GM12878 (cell line): ENCODE results near the gene DUSP8. TPM values are rescaled to one million over a fixed set of nuclear protein-coding genes. Genes with fewer than 3 reads are reported as not detected.

Source experiments
- ATAC-seq: fragments of 200-7000 bp; cut with Tn5 transposase; 3 replicates; pipeline ENCODE4 v1.9.1; 2020; ENCODE audit warnings: mild to moderate bottlenecking, moderate library complexity
- BruUV-seq: library from RNA; stranded (reverse); fragments of 400-500 nt; replicated peaks from 2 replicates; lab custom pipeline; 2021; lab: Mats Ljungman, UMichigan
- CTCF ChIA-PET: fragments of 300-600 bp; sonication (Branson Sonifier 250); formaldehyde crosslinking; extraction: SDS; loops from one replicate; lab custom pipeline; 2021; ENCODE audit warnings: inconsistent platforms; lab: Yijun Ruan, JAX
- POLR2A ChIA-PET: fragments of 350-600 bp; formaldehyde crosslinking; extraction: SDS; loops from one replicate; lab custom pipeline; 2021; ENCODE audit warnings: inconsistent platforms; lab: Charles Lee
- RAD21 ChIA-PET: fragments of 300-600 bp; sonication (Branson Sonifier 250); formaldehyde crosslinking; loops from one replicate; lab custom pipeline; 2023; ENCODE audit warnings: antibody characterized with exemption; ENCODE audit not compliant: unreplicated experiment; lab: Charles Lee
- SMC1A ChIA-PET: fragments of 300-600 bp; sonication (Branson Sonifier 250); formaldehyde crosslinking; loops from one replicate; lab custom pipeline; 2023; ENCODE audit not compliant: unreplicated experiment, uncharacterized antibody; lab: Charles Lee
- DNase-seq: peaks from one replicate; pipeline ENCODE4 v3.0.0-alpha.2; 2011; ENCODE audit warnings: low read depth, low spot score
- FAIRE-seq: peaks from 3 replicates; lab custom pipeline; 2011; peaks lifted over from hg19 to GRCh38; lab: Jason Lieb, UNC
- H2AFZ ChIP-seq: 2 replicates; pipeline ENCODE4 v1.6.0; 2011; ENCODE audit warnings: low read depth, low read length, control low read depth; ENCODE audit not compliant: control insufficient read depth
- H3K27ac ChIP-seq: 2 replicates; pipeline ENCODE4 v1.5.1; 2011; ENCODE audit warnings: control low read depth; ENCODE audit not compliant: control insufficient read depth, insufficient read depth
- H3K27me3 ChIP-seq, 2 experiments: replicated peaks in 1 of 2; 2 replicates each; pipeline versions ENCODE4 v1.6.0 to v1.6.1; 2011; ENCODE audit warnings: low read length in 1 of 2; ENCODE audit not compliant: control insufficient read depth in 2 of 2, insufficient read depth in 2 of 2
- H3K36me3 ChIP-seq, 2 experiments: 2 replicates each; pipeline ENCODE4 v1.5.1; 2011; ENCODE audit warnings: low read length in 1 of 2; ENCODE audit not compliant: control insufficient read depth in 2 of 2, insufficient read depth in 2 of 2
- H3K4me1 ChIP-seq: 2 replicates; pipeline ENCODE4 v1.6.1; 2011; ENCODE audit warnings: mild to moderate bottlenecking, low read length, moderate library complexity, mixed read lengths; ENCODE audit not compliant: control insufficient read depth, insufficient read depth
- H3K4me2 ChIP-seq: 2 replicates; pipeline ENCODE4 v1.6.0; 2011; ENCODE audit warnings: control low read depth; ENCODE audit not compliant: control insufficient read depth, insufficient read depth
- H3K4me3 ChIP-seq: fragments of 200-600 bp; sonication (generic); 2 replicates; pipeline ENCODE4 v1.5.1; 2016
- H3K79me2 ChIP-seq: 2 replicates; pipeline ENCODE4 v1.6.0; 2011; ENCODE audit warnings: low read length; ENCODE audit not compliant: control insufficient read depth, insufficient read depth
- H3K9ac ChIP-seq: 2 replicates; pipeline ENCODE4 v1.8.0; 2011; ENCODE audit warnings: low read length, control low read depth, mixed read lengths; ENCODE audit not compliant: control insufficient read depth, insufficient read depth
- H3K9me3 ChIP-seq: replicated peaks from 3 replicates; pipeline ENCODE4 v1.5.1; 2011; ENCODE audit warnings: mild to moderate bottlenecking, low read length; ENCODE audit not compliant: control insufficient read depth, insufficient read depth
- H4K20me1 ChIP-seq: 2 replicates; pipeline ENCODE4 v1.6.0; 2011; ENCODE audit not compliant: control insufficient read depth, insufficient read depth
- ASH2L ChIP-seq: fragments of 300-600, 200-600 bp; sonication (generic); IDR thresholded peaks from 2 replicates; pipeline ENCODE4 v1.6.1; 2017; ENCODE audit warnings: low read depth, mild to moderate bottlenecking, borderline replicate concordance
- BACH1 ChIP-seq: fragments of 450-650 bp; IDR thresholded peaks from 2 replicates; pipeline ENCODE4 v1.6.1; 2017; ENCODE audit warnings: mild to moderate bottlenecking, borderline replicate concordance
- CEBPB ChIP-seq, 2 experiments: fragments of 150-350 bp in 1 of 2; IDR thresholded peaks; 2 replicates each; pipeline ENCODE4 v1.6.1; 2012 to 2014; ENCODE audit warnings: low read depth in 2 of 2, low read length in 2 of 2, borderline replicate concordance in 1 of 2, inconsistent platforms in 1 of 2
- ETV6 ChIP-seq, 2 experiments: fragments of 450-650 bp in 1 of 2; IDR thresholded peaks in 1 of 2; conservative IDR thresholded peaks in 1 of 2; 2 replicates each; pipeline ENCODE4 v1.6.1; 2014; ENCODE audit warnings: antibody characterized with exemption in 1 of 2, borderline replicate concordance in 1 of 2, low read depth in 1 of 2, mild to moderate bottlenecking in 1 of 2, moderate library complexity in 1 of 2
- MTA2 ChIP-seq: fragments of 450-650 bp; IDR thresholded peaks from 2 replicates; pipeline ENCODE4 v1.6.1; 2016; ENCODE audit warnings: low read depth, mild to moderate bottlenecking, moderate library complexity
- MTA3 ChIP-seq: IDR thresholded peaks from 2 replicates; pipeline ENCODE4 v1.6.1; 2012; ENCODE audit warnings: low read length, inconsistent platforms, borderline replicate concordance
- NFYB ChIP-seq: IDR thresholded peaks from 2 replicates; pipeline ENCODE4 v1.6.1; 2011; ENCODE audit warnings: low read depth, mild to moderate bottlenecking, low read length, improper control_type of control experiment, moderate library complexity; ENCODE audit not compliant: insufficient read depth
- PML ChIP-seq: IDR thresholded peaks from 2 replicates; pipeline ENCODE4 v1.6.1; 2012; ENCODE audit warnings: low read length, inconsistent platforms
- RELA ChIP-seq: fragments of 450-650 bp; IDR thresholded peaks from 2 replicates; pipeline ENCODE4 v1.8.0; 2014; ENCODE audit warnings: borderline replicate concordance; ENCODE audit not compliant: partially characterized antibody
- SMAD5 ChIP-seq: IDR thresholded peaks from 2 replicates; pipeline ENCODE4 v1.6.1; 2016; ENCODE audit warnings: antibody characterized with exemption, low read depth
- STAT1 ChIP-seq: fragments of 450-650 bp; conservative IDR thresholded peaks from 2 replicates; pipeline ENCODE4 v1.6.1; 2014; ENCODE audit warnings: antibody characterized with exemption, mild to moderate bottlenecking
- STAT3 ChIP-seq: IDR thresholded peaks from 2 replicates; pipeline ENCODE4 v1.6.1; 2011; ENCODE audit warnings: low read depth, low read length, improper control_type of control experiment
- USF1 ChIP-seq: IDR thresholded peaks from 2 replicates; pipeline ENCODE4 v1.6.1; 2011; ENCODE audit warnings: borderline replicate concordance, low read depth, mild to moderate bottlenecking, moderate library complexity, mixed read lengths, low read length; ENCODE audit not compliant: insufficient read depth; ENCODE audit errors: extremely low read length
- ZBTB11 ChIP-seq: fragments of 450-650 bp; formaldehyde crosslinking; IDR thresholded peaks from 2 replicates; pipeline ENCODE4 v1.5.0; 2022; ENCODE audit warnings: mild to moderate bottlenecking, missing genetic modification characterization
- ZBTB40 ChIP-seq: fragments of 450-650 bp; IDR thresholded peaks from 2 replicates; pipeline ENCODE4 v1.6.1; 2016; ENCODE audit warnings: mild to moderate bottlenecking, moderate library complexity, borderline replicate concordance
- WGBS: methylation state at CpG from one replicate; pipeline ENCODE4 v1.1.6; 2016; ENCODE audit warnings: low lambda C conversion rate; ENCODE audit not compliant: insufficient replicate concordance, insufficient coverage; ENCODE audit errors: missing lambda C conversion rate; 5-methylcytosine and 5-hydroxymethylcytosine counted together
- in situ Hi-C: fragments of 300-500 bp; cut with MboI; formaldehyde crosslinking; loops from 9 replicates; pipeline ENCODE4 v1.14.3; 2018; ENCODE audit warnings: mixed read lengths
- intact Hi-C: fragments of 100-400 bp; cut with micrococcal nuclease; formaldehyde crosslinking; loops from one replicate; pipeline ENCODE4 v1.14.2; 2022; ENCODE audit not compliant: unreplicated experiment
- polyA plus RNA-seq, 11 experiments: library from polyadenylated mRNA; depleted of rRNA in 4 of 11; unstranded in 6 of 11; stranded (reverse) in 5 of 11; fragments of >200 nt; fragmentation: Nextera tagmentation in 4 of 11; fragmentation: Illumina TruSeq in 1 of 11; extraction: Ambion mirVana in 4 of 11; extraction: Trizol in 1 of 11; gene quantifications; 1 replicate in 1 of 11; 2 replicates in 10 of 11; pipeline versions ENCODE4 v1.2.1 to v1.2.3, GENCODE V29; 2011 to 2016; ENCODE audit warnings: inconsistent platforms in 2 of 11, missing spikeins in 2 of 11, low read depth in 1 of 11
- total RNA-seq, 4 experiments: library from RNA; depleted of rRNA in 3 of 4; stranded (reverse); fragments of >200 nt in 3 of 4; fragmentation: Illumina TruSeq in 1 of 4; extraction: Trizol in 1 of 4; gene quantifications; 2 replicates each; pipeline versions ENCODE4 v1.2.1 to v1.2.3, GENCODE V29; 2013 to 2021
- TF ChIP-seq, protein P1 (sequence below): IDR thresholded peaks from 2 replicates; pipeline ENCODE4 v1.6.1; 2012; ENCODE audit warnings: low read depth, low read length, improper control_type of control experiment

Gene DUSP8
- total and polyA plus RNA-seq, 10 of the 15 experiments (the other 5 are each of a cell fraction or from before 2014, with no cell fraction given), result 0.04 to 1.7 (median 0.26) TPM; not detected in 6

DNA sequence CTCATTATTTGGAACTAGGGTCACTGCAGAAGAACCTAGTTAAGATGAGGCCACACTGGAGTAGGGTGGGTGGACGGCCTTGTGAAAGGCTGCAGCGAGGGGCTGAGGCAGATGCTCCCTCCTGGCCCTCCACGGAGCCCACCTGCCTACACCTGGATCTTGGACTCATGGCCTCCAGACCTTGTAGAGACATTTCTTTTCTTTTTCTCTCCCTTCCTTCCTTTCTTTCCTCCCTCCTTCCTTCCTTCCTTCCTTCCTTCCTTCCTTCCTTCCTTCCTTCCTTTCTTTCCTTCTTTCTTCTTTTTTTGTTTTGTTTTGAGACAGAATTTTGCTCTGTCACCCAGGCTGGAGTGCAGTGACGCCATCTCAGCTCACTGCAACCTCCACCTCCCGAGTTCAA is 26.6 kb downstream of the DUSP8 start:
- 13% methylated on average over 5 of the region's 5 CpGs for WGBS
- no peaks in the 10 kb centered on the region for H3K9me3 ChIP-seq
- ATAC-seq (no peak), FAIRE-seq (no peak), DNase-seq (no peak)
- CTCF ChIA-PET, result no interaction called here
- BruUV-seq, result no TSS peak
- no peak overlapping the region for H3K9ac ChIP-seq
- H3K4me1 ChIP-seq, result no peaks in the 10 kb centered on the region
- intact Hi-C loops, result no loop called here
- no peaks in the 10 kb centered on the region for H4K20me1 ChIP-seq
- no peak overlapping the region for H3K27ac ChIP-seq
- H3K4me3 ChIP-seq, result no peak overlapping the region
- SMC1A ChIA-PET, result no interaction called here
- no peaks in the 10 kb centered on the region for H3K79me2 ChIP-seq
- POLR2A ChIA-PET, result interaction anchor here (0.7 kb wide), 1 partner anchor 22 kb away, joined by 4 read pairs; no protein-coding TSS in a partner anchor
- no peaks in the 10 kb centered on the region for H3K36me3 ChIP-seq
- no peak overlapping the region for H2AFZ ChIP-seq
- H3K27me3 ChIP-seq, result peaks cover 1 to 4% of the 10 kb centered on the region in 2 experiments; a peak in 3 of 4 replicates
- in situ Hi-C loops, result no loop called here
- RAD21 ChIA-PET, result no interaction called here
- H3K4me2 ChIP-seq, result no peak overlapping the region
- TF ChIP-seq ZBTB40 (no peak), MTA3 (no peak), STAT1 (no peak), USF1 (no peak), BACH1 (no peak), STAT3 (no peak), PML (no peak), CEBPB (IDR thresholded peaks at IDR 0.05; ENCODE audit: borderline replicate concordance in 1 of 2, low read depth in 2 of 2, low read length in 2 of 2) (no peak), NFYB (no peak), ASH2L (no peak), ZBTB11 (CRISPR knock-in tag) (no peak), MTA2 (no peak), ETV6 (conservative IDR thresholded peaks at IDR 0.05 in 1 of 2, IDR thresholded peaks at IDR 0.05 in 1 of 2; ENCODE audit: borderline replicate concordance in 1 of 2, low read depth in 1 of 2) (no peak), SMAD5 (no peak), RELA (no peak)
- TF ChIP-seq, protein P1, sequence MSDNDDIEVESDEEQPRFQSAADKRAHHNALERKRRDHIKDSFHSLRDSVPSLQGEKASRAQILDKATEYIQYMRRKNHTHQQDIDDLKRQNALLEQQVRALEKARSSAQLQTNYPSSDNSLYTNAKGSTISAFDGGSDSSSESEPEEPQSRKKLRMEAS, result no peak
